NCI-H226 (cell line): ENCODE data around the gene SLC25A19.
"Not testable (repeated sequence)": the region's sequence is repeated elsewhere in the genome, so short reads cannot be mapped to it uniquely, and the experiment has no call there.

Experiments used
- DNase-seq: peaks from one replicate; pipeline ENCODE4 v3.0.0-alpha.2; 2015

The SLC25A19 gene

GRCh38 chr17:75301049-75301448 lies 11.8 kb upstream of the SLC25A19 start:
- DNase-seq = no peak

- DNase-seq = no peak
These were observed 11.0 kb upstream of the SLC25A19 start for GRCh38 chr17:75300280-75300679.

GRCh38 chr17:75295201-75296158 lies 6.2 kb upstream of the SLC25A19 start:
- DNase-seq = no peak

GRCh38 chr17:75292810-75293448 lies 3.7 kb upstream of the SLC25A19 start:
- not testable (repeated sequence) for DNase-seq

- DNase-seq = peak; percentile 38
These were observed 652 bp upstream of the SLC25A19 start for GRCh38 chr17:75289832-75290337.

GRCh38 chr17:75288770-75289114 lies 491 bp downstream of the SLC25A19 start:
- peak; percentile 14 for DNase-seq

GRCh38 chr17:75288359-75288758 lies 874 bp downstream of the SLC25A19 start:
- no peak for DNase-seq

- DNase-seq = no peak
These were observed 2.0 kb downstream of the SLC25A19 start for GRCh38 chr17:75287221-75287620.

GRCh38 chr17:75285123-75285522 lies 4.1 kb downstream of the SLC25A19 start:
- no peak for DNase-seq

- DNase-seq = peak; percentile 32
These were observed 9.0 kb downstream of the SLC25A19 start for GRCh38 chr17:75280189-75280588.

GRCh38 chr17:75277664-75278071 lies 11.6 kb downstream of the SLC25A19 start:
- DNase-seq = peak; percentile 63

GRCh38 chr17:75273977-75274708 lies 15.1 kb downstream of the SLC25A19 start:
- DNase-seq = peak; percentile 87

- DNase-seq = no peak
These were observed 16.4 kb downstream of the SLC25A19 start for GRCh38 chr17:75272848-75273184.

GRCh38 chr17:75271955-75272847 lies 17.0 kb downstream of the SLC25A19 start:
- DNase-seq = peak; percentile 40

- no peak for DNase-seq
These were observed 17.8 kb downstream of the SLC25A19 start for GRCh38 chr17:75271233-75271954.

- peak; percentile 63 for DNase-seq
These were observed 18.3 kb downstream of the SLC25A19 start, which contains the start of gene MIF4GD for GRCh38 chr17:75270966-75271232. MIF4GD (minus strand) TSS chr17:75271231; CDS start chr17:75270195, 1,036 bp downstream.

GRCh38 chr17:75270218-75270965 lies 18.8 kb downstream of the SLC25A19 start:
- DNase-seq = peak; percentile 74

GRCh38 chr17:75269844-75270217 lies 19.4 kb downstream of the SLC25A19 start:
- no peak for DNase-seq

- DNase-seq = no peak
These were observed 21.6 kb downstream of the SLC25A19 start for GRCh38 chr17:75267411-75268232.

- DNase-seq = no peak
These were observed 22.2 kb downstream of the SLC25A19 start for GRCh38 chr17:75267153-75267410.
